OCI-LY3 (cell line): ENCODE data around the gene SAFB2.

Experiments used
- H2AFZ ChIP-seq: fragments of 200-600, 300-600 bp; shearing (Covaris generic); 2 replicates; pipeline ENCODE4 v1.6.0; 2014; ENCODE audit warnings: antibody characterized with exemption, low read depth, low read length
- H3K27ac ChIP-seq: fragments of 200-600, 300-600 bp; sonication (generic); 2 replicates; pipeline ENCODE4 v1.5.1; 2014; ENCODE audit warnings: mild to moderate bottlenecking, low read length, moderate library complexity, mixed read lengths
- H3K27me3 ChIP-seq: fragments of 200-600, 300-600 bp; sonication (generic); 2 replicates; pipeline ENCODE4 v1.6.1; 2014; ENCODE audit warnings: low read depth, low read length, mixed read lengths
- H3K36me3 ChIP-seq: fragments of 200-600, 300-600 bp; sonication (generic); replicated peaks from 2 replicates; pipeline ENCODE3; 2014; ENCODE audit warnings: low read depth, low read length, mixed read lengths
- H3K4me1 ChIP-seq: fragments of 300-600, 200-600 bp; sonication (generic); 2 replicates; pipeline ENCODE4 v1.6.1; 2014; ENCODE audit warnings: low read length, mixed read lengths
- H3K4me2 ChIP-seq: fragments of 200-600, 300-600 bp; sonication (generic); 2 replicates; pipeline ENCODE4 v1.6.1; 2014; ENCODE audit warnings: low read length, mixed read lengths
- H3K4me3 ChIP-seq: fragments of 300-600, 200-600 bp; sonication (generic); 2 replicates; pipeline ENCODE4 v1.5.1; 2014; ENCODE audit warnings: antibody characterized with exemption, mild to moderate bottlenecking, low read length, moderate library complexity
- H3K79me2 ChIP-seq: fragments of 300-600, 200-600 bp; shearing (Covaris generic); 2 replicates; pipeline ENCODE4 v1.6.1; 2014; ENCODE audit warnings: mild to moderate bottlenecking, low read length, mixed read lengths
- H3K9ac ChIP-seq: fragments of 300-600, 200-600 bp; shearing (Covaris generic); 2 replicates; pipeline ENCODE4 v1.6.0; 2014; ENCODE audit warnings: mild to moderate bottlenecking, low read length, moderate library complexity
- H3K9me3 ChIP-seq: fragments of 200-600, 300-600 bp; shearing (Covaris generic); 2 replicates; pipeline ENCODE4 v1.6.1; 2014; ENCODE audit warnings: low read length, mixed read lengths; ENCODE audit not compliant: insufficient read depth
- H4K20me1 ChIP-seq: fragments of 200-600, 300-600 bp; sonication (generic); 2 replicates; pipeline ENCODE4 v1.6.1; 2016; ENCODE audit warnings: low read length, mixed read lengths; ENCODE audit not compliant: insufficient read depth
- EZH2phosphoT487 ChIP-seq: fragments of 200-600 bp; shearing (Covaris generic); IDR thresholded peaks from 2 replicates; pipeline ENCODE4 v1.6.1; 2018; ENCODE audit warnings: antibody characterized with exemption, mixed run types, low read depth
- TF ChIP-seq, protein P1 (sequence below): fragments of 200-600, 300-600 bp; sonication (generic); IDR thresholded peaks from 2 replicates; pipeline ENCODE4 v1.5.1; 2014; ENCODE audit warnings: antibody characterized with exemption, low read length, low read depth

Gene SAFB2

DNA sequence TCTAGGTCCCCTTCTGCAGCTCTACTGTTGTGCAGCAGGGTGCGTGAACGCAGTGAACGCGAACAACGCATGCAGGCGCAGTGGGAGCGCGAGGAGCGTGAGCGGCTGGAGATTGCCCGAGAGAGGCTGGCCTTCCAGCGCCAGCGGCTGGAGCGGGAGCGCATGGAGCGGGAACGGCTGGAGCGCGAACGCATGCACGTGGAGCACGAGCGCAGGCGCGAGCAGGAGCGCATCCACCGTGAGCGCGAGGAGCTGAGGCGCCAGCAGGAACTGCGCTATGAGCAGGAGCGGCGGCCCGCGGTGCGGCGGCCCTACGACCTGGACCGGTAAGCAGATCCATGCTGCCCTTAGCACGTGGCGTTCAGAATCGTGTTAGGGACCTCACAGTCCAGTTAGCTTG lies 38.9 kb upstream of the SAFB2 start:
- Histone ChIP-seq H4K20me1 (0 out of 2 replicates have a peak, but pooled peaks cover 2% of the 10 kb centered on the region), H2AFZ (no peak overlapping the region), H3K4me2 (no peak overlapping the region), H3K9me3 (no peaks in the 10 kb centered on the region), H3K4me3 (no peak overlapping the region), H3K4me1 (no peaks in the 10 kb centered on the region), H3K27me3 (no peaks in the 10 kb centered on the region), H3K27ac (no peak overlapping the region), H3K36me3 (peaks cover 63% of the 10 kb centered on the region), H3K79me2 (peaks cover 21% of the 10 kb centered on the region; the same call in 1 of the 2 replicates), H3K9ac (no peak overlapping the region)
- TF ChIP-seq, protein P1, sequence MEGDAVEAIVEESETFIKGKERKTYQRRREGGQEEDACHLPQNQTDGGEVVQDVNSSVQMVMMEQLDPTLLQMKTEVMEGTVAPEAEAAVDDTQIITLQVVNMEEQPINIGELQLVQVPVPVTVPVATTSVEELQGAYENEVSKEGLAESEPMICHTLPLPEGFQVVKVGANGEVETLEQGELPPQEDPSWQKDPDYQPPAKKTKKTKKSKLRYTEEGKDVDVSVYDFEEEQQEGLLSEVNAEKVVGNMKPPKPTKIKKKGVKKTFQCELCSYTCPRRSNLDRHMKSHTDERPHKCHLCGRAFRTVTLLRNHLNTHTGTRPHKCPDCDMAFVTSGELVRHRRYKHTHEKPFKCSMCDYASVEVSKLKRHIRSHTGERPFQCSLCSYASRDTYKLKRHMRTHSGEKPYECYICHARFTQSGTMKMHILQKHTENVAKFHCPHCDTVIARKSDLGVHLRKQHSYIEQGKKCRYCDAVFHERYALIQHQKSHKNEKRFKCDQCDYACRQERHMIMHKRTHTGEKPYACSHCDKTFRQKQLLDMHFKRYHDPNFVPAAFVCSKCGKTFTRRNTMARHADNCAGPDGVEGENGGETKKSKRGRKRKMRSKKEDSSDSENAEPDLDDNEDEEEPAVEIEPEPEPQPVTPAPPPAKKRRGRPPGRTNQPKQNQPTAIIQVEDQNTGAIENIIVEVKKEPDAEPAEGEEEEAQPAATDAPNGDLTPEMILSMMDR: no peak
- no peak for TF ChIP-seq EZH2phosphoT487

DNA sequence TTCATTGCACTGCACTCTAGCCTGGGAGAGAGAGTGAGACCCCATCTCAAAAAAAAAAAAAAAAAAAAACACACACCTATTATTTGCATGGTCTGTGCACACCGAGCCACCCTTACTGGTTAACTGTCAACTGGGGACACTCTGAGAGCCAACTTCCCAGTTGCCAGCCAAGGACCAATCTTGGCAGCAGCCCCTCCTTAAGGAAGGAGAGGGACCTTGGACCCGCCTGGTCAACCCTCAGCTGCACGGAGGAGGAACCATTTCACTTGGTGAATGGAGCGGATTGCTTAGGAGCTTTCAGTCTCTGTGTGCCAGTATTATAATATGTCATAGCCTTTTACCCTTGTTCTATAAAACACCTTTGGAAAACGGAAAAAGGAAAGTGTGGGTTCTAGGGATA lies 32.8 kb upstream of the SAFB2 start:
- no peak overlapping the region for H3K27ac ChIP-seq
- H3K4me1 ChIP-seq: no peaks in the 10 kb centered on the region
- no peak overlapping the region for H3K4me2 ChIP-seq
- H3K9me3 ChIP-seq: no peaks in the 10 kb centered on the region
- no peak overlapping the region for H3K9ac ChIP-seq
- H3K4me3 ChIP-seq: no peak overlapping the region
- no peak for TF ChIP-seq EZH2phosphoT487
- TF ChIP-seq, protein P1: no peak
- H2AFZ ChIP-seq: no peak overlapping the region
- peaks cover 43% of the 10 kb centered on the region; the same call in 1 of the 2 replicates for H3K79me2 ChIP-seq
- H4K20me1 ChIP-seq: peaks cover 3% of the 10 kb centered on the region; the same call in 1 of the 2 replicates
- H3K27me3 ChIP-seq: no peaks in the 10 kb centered on the region
- H3K36me3 ChIP-seq: peaks cover 71% of the 10 kb centered on the region

DNA sequence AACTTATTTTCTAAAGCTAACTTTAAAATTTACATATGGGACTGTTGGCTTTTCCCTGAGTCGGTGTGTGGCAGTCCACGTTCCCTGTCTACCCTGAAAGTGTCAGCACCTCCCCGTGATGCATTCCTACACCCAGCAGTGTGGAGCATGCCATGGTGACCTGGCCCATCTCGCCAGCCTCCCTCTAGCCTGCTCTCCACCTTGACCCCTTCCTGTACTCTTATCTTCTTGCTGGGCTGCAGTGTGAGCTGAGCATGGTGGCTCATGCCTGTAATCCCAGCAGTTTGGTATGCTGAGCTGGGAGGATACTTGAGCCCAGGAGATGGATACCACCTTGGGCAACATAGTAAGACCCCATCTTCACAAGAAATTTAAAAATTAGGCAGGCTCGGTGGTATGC lies 32.4 kb upstream of the SAFB2 start:
- peaks cover 3% of the 10 kb centered on the region; the same call in 1 of the 2 replicates for H4K20me1 ChIP-seq

DNA sequence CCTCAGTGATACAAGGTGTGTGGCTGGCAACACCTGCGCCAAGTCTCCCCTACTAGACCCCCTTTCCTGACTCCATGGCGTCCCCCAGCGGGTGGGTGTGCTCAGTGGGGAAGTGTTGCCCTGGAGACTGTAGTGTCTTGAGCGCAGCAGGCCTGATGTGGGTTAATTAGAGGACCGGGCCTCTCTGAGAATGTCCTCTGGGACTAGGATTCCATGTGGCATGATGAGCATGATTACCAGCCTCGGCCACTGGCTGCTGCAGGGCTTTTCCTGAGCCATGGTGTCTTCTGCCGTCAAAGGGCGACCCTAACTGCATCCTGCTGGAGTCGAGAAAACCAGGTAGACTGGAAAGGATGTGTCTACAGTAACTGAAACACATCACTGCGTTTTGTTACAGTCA lies 29.7 kb upstream of the SAFB2 start:
- H3K36me3 ChIP-seq: peaks cover 77% of the 10 kb centered on the region
- H3K27ac ChIP-seq: no peak overlapping the region
- peaks cover 9% of the 10 kb centered on the region for H4K20me1 ChIP-seq

More for the DNA sequence above, 32.4 kb upstream of the SAFB2 start:
- Histone ChIP-seq H3K4me1 (no peaks in the 10 kb centered on the region), H3K4me3 (no peak overlapping the region), H3K27ac (no peak overlapping the region), H3K9ac (no peak overlapping the region), H3K9me3 (no peaks in the 10 kb centered on the region), H3K27me3 (no peaks in the 10 kb centered on the region), H2AFZ (no peak overlapping the region), H3K36me3 (peaks cover 74% of the 10 kb centered on the region), H3K4me2 (no peak overlapping the region), H3K79me2 (peaks cover 46% of the 10 kb centered on the region)
- TF ChIP-seq, protein P1: no peak
- TF ChIP-seq EZH2phosphoT487: no peak

More for the DNA sequence above, 29.7 kb upstream of the SAFB2 start:
- peaks cover 56% of the 10 kb centered on the region for H3K79me2 ChIP-seq
- H2AFZ ChIP-seq: no peak overlapping the region
- TF ChIP-seq EZH2phosphoT487: no peak
- TF ChIP-seq, protein P1: no peak
- H3K4me3 ChIP-seq: no peak overlapping the region
- H3K4me1 ChIP-seq: no peaks in the 10 kb centered on the region
- no peaks in the 10 kb centered on the region for H3K9me3 ChIP-seq
- H3K4me2 ChIP-seq: no peak overlapping the region
- no peaks in the 10 kb centered on the region for H3K27me3 ChIP-seq
- H3K9ac ChIP-seq: no peak overlapping the region
